Omental fat pad (tissue), 4 donors: ENCODE measurements around the gene METRNL. TPM values are rescaled to one million over a fixed set of nuclear protein-coding genes. Genes with fewer than 3 reads are reported as not detected.

ENCODE experiments used
- ATAC-seq: fragments of 150-250 bp; one replicate; pipeline ENCODE4 v1.9.1; 2016; ENCODE audit warnings: mild to moderate bottlenecking, moderate library complexity; ENCODE audit not compliant: low FRiP score
- DNase-seq: peaks from one replicate; pipeline ENCODE4 v3.0.0-alpha.2; 2019; ENCODE audit warnings: low spot score
- total RNA-seq, 4 donors: library from RNA; depleted of rRNA; stranded (reverse); fragments of >200 nt; gene quantifications; one replicate each; pipeline ENCODE4 v1.1.0, GENCODE V29; 2016
- TF ChIP-seq, protein P1 (sequence below), 3 donors: fragments of 450-650 bp; IDR thresholded peaks; one replicate each; pipeline ENCODE4 v1.5.1; 2016 to 2017; ENCODE audit warnings: antibody characterized with exemption in 3 of 3, mild to moderate bottlenecking in 3 of 3, moderate library complexity in 2 of 3

METRNL gene
- total RNA-seq, 4 donors from 2014 or later: 68.4 to 271 (median 99.9) TPM

GRCh38 chr17:83109386-83109785 lies 30.0 kb downstream of the METRNL start:
- DNase-seq (no peak), ATAC-seq (no peak)
- TF ChIP-seq, protein P1, sequence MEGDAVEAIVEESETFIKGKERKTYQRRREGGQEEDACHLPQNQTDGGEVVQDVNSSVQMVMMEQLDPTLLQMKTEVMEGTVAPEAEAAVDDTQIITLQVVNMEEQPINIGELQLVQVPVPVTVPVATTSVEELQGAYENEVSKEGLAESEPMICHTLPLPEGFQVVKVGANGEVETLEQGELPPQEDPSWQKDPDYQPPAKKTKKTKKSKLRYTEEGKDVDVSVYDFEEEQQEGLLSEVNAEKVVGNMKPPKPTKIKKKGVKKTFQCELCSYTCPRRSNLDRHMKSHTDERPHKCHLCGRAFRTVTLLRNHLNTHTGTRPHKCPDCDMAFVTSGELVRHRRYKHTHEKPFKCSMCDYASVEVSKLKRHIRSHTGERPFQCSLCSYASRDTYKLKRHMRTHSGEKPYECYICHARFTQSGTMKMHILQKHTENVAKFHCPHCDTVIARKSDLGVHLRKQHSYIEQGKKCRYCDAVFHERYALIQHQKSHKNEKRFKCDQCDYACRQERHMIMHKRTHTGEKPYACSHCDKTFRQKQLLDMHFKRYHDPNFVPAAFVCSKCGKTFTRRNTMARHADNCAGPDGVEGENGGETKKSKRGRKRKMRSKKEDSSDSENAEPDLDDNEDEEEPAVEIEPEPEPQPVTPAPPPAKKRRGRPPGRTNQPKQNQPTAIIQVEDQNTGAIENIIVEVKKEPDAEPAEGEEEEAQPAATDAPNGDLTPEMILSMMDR (IDR thresholded peaks at IDR 0.05): no peak

DNA sequence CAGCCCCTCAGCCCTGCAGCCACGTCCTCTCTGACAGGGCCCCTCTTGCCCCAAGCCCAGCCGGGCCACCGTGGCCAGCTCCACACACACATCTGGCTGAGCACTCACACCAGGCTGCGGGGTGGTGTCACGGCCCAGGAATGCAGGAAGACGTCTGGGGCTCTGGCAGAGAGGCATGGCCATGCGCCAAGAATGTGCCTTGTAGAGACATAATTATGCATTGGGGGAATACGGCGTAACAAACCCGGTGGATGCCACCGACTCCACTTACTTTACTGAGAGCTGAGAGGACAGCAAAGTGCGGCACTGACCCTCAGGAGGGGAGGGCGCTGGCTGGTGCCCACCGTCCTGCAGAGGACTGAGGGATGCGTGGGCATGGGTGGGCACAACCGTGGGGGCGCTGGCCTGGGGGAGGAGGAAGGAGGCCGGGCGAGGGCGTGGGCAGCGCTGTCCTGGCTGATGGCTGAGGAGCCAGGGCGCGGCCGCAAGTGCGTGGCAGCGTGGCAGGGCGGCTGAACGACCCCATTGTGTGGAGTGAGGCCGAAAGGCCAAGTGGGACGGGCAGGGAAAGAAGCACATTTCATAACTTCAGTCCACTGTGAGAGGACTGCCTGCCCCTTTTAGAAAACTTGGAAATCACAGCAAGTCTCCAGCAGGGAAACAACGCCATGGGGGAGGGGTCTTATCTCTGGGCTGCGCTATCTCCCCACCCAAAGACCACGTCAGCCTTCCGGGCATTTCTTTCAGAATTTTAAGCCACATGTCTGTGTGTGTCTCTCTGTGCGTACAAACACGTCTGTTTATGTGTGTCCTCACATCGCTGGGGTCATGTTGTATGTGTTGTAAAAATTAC lies 30.6 kb downstream of the METRNL start:
- TF ChIP-seq, protein P1 (IDR thresholded peaks at IDR 0.05): no peak
- ATAC-seq (peak; percentile 82), DNase-seq (peak; percentile 92)

- ATAC-seq: no peak
- TF ChIP-seq, protein P1 (IDR thresholded peaks at IDR 0.05): no peak
- DNase-seq: no peak
Measured at GRCh38 chr17:83110735-83111134, 31.3 kb downstream of the METRNL start.

GRCh38 chr17:83111516-83112282 lies 32.3 kb downstream of the METRNL start:
- ATAC-seq (no peak), DNase-seq (no peak)
- TF ChIP-seq, protein P1 (IDR thresholded peaks at IDR 0.05): no peak

DNA sequence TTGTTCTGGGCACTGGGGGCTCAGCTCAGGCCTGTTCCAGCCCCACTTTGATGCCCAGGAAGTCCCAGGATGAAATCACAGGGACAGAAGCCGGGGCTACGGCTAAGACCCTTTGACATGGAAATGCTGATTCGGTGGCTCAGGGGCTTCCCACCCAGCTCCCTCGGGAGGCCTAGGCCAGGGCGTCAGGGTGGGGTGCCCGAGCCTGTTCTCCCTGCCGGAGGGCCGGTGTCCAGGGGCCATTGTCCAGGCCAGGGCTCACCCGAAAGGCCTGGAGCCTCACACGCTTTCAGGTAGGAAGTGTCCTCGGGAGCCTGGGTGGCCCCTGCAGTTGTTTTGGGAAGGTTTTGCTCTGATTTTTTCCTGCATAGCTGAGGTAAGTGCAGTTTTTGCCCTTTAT lies 34.0 kb downstream of the METRNL start:
- TF ChIP-seq, protein P1 (IDR thresholded peaks at IDR 0.05): no peak
- ATAC-seq (no peak), DNase-seq (no peak)

GRCh38 chr17:83113792-83114191 lies 34.4 kb downstream of the METRNL start:
- DNase-seq (no peak), ATAC-seq (no peak)
- TF ChIP-seq, protein P1 (IDR thresholded peaks at IDR 0.05): no peak
